ENCODE measurements around the gene RALB. TPM values are rescaled to one million over a fixed set of nuclear protein-coding genes. Genes with fewer than 3 reads are reported as not detected.
"Not testable (repeated sequence)": the region's sequence is repeated elsewhere in the genome, so short reads cannot be mapped to it uniquely, and the experiment has no call there.

The RALB gene
- total RNA-seq, 1 experiment from 2014 or later, result 17.1 TPM

DNA sequence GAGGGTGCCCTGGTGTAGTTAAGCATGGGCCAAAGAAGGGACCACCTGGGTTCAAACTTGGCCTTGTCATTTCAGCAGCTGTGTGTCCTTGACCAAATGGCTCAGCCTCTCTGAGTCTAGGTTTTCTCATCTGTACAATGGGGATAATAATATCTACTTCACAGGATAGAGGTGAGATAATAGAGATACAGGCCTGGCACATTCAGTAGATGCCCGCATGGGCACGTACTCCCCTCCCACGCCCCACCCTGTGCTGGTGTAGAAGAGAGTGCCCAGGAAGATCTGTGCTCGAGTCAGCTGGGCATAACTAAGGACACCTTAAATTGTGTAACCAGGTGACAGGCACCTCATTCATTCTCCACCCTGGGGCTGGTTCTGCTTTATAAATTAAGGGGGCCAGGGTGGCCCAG lies 21.1 kb upstream of the RALB start (continued):
- TF ChIP-seq CREM (CRISPR knock-in tag; IDR thresholded peaks at IDR 0.05), result no peak
- TF ChIP-seq, protein P1, sequence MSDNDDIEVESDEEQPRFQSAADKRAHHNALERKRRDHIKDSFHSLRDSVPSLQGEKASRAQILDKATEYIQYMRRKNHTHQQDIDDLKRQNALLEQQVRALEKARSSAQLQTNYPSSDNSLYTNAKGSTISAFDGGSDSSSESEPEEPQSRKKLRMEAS (CRISPR knock-in tag; IDR thresholded peaks at IDR 0.05), result no peak

DNA sequence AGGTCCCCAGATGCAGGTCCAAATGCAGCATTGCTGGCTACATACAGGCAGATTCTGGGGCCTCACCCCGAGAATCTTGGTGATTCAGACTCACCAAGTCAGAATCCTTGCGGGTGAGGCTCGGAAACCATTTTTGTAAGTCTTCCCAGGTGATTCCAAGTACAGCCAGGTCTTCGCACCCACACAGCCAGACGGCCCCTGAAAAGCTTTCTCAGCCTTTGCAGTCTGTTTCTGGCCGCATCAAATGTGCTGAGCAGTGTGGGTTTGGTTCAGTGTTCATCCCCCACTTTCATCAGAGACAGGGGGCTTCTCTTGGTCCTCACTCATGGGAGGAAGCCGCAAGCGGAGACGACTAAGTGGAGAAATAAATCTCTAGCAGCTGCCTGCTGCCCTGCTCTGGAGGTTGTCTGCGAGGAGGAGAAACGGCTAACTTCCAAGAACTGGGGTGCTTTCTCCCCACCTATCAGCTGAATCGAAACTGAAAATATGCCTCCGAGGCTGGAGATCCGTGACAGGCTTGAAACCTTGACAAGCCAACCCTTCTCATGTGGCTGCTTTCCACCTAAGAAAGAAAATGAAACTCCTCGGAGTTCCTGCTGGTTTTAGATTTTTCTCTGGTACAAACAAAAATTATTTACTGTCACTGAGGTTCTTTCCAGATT lies 20.5 kb upstream of the RALB start:
- H3K36me3 Mint-ChIP-seq, result no peaks in the 10 kb centered on the region
- H3K4me3 Mint-ChIP-seq, result no peak overlapping the region
- TF ChIP-seq EMX1 (CRISPR knock-in tag; IDR thresholded peaks at IDR 0.05), result no peak
- TF ChIP-seq GABPB1 (CRISPR knock-in tag; IDR thresholded peaks at IDR 0.05), result peak; percentile 35; the same call in 1 of the 2 replicates
- no peak for TF ChIP-seq ESRRA (CRISPR knock-in tag; IDR thresholded peaks at IDR 0.05; ENCODE audit: borderline replicate concordance)
- H3K9me3 Mint-ChIP-seq, result peaks cover 3% of the 10 kb centered on the region
- ATAC-seq, result no peak
- DNase-seq (ENCODE audit: low spot score), result no peak
- ChIA-PET CTCF (interaction anchor here (1.2 kb wide), 1 partner anchor 9 kb away, joined by 3 read pairs; the partner anchor contains the start of gene TMEM185B), POLR2A (interaction anchor here (0.6 kb wide), 1 partner anchor 277 kb away, joined by 3 read pairs; no protein-coding TSS in a partner anchor)
- H3K4me1 Mint-ChIP-seq, result no peaks in the 10 kb centered on the region; the same call in 1 of the 2 replicates
- peaks cover 11% of the 10 kb centered on the region; the same call in 1 of the 2 replicates for H3K27me3 Mint-ChIP-seq (ENCODE audit: low read depth)
- no peak overlapping the region for H3K27ac Mint-ChIP-seq

DNA sequence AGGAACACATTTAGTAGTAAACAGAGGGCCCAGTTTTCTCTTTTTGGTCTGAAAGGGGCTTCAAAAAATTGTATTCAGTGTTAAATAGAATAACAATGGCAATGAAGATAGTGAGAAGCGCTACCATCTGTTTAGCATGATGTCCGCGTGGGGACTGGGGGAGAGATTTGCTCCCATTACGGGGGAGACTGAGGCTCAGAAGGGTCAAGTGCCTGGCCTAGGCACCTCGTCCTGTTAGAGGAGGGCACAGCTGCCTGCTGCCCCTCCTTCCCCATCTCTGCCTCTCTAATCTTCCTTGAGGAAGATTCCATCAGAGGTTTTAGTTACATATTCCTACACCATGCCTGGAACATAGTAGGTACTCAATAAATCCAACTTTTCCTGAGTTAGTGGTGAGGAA lies 19.4 kb upstream of the RALB start:
- no peak overlapping the region for H3K4me3 Mint-ChIP-seq
- H3K27me3 Mint-ChIP-seq (ENCODE audit: low read depth), result peaks cover 10% of the 10 kb centered on the region; the same call in 1 of the 2 replicates
- ChIA-PET POLR2A (no interaction called here), CTCF (interaction anchor here (0.6 to 1.2 kb wide), 2 partner anchors 10 to 659 kb away, joined by 3 read pairs; partner anchors contain the start of gene TMEM185B)
- no peak overlapping the region for H3K27ac Mint-ChIP-seq
- no peaks in the 10 kb centered on the region for H3K36me3 Mint-ChIP-seq
- ATAC-seq (no peak), DNase-seq (ENCODE audit: low spot score) (no peak)
- H3K4me1 Mint-ChIP-seq, result peaks cover 9% of the 10 kb centered on the region
- peaks cover 3% of the 10 kb centered on the region for H3K9me3 Mint-ChIP-seq
- TF ChIP-seq, protein P2, sequence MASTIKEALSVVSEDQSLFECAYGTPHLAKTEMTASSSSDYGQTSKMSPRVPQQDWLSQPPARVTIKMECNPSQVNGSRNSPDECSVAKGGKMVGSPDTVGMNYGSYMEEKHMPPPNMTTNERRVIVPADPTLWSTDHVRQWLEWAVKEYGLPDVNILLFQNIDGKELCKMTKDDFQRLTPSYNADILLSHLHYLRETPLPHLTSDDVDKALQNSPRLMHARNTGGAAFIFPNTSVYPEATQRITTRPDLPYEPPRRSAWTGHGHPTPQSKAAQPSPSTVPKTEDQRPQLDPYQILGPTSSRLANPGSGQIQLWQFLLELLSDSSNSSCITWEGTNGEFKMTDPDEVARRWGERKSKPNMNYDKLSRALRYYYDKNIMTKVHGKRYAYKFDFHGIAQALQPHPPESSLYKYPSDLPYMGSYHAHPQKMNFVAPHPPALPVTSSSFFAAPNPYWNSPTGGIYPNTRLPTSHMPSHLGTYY (CRISPR knock-in tag; IDR thresholded peaks at IDR 0.05), result no peak
- TF ChIP-seq ZBTB21 (CRISPR knock-in tag; IDR thresholded peaks at IDR 0.05; ENCODE audit: borderline replicate concordance) (no peak), NFYB (CRISPR knock-in tag; conservative IDR thresholded peaks at IDR 0.05; ENCODE audit: low read depth) (no peak), ZNF671 (CRISPR knock-in tag; IDR thresholded peaks at IDR 0.05) (no peak), CREM (CRISPR knock-in tag; IDR thresholded peaks at IDR 0.05) (no peak), ZNF416 (CRISPR knock-in tag; IDR thresholded peaks at IDR 0.05) (no peak), HMGA2 (CRISPR knock-in tag; IDR thresholded peaks at IDR 0.05) (no peak)
- TF ChIP-seq, protein P3, sequence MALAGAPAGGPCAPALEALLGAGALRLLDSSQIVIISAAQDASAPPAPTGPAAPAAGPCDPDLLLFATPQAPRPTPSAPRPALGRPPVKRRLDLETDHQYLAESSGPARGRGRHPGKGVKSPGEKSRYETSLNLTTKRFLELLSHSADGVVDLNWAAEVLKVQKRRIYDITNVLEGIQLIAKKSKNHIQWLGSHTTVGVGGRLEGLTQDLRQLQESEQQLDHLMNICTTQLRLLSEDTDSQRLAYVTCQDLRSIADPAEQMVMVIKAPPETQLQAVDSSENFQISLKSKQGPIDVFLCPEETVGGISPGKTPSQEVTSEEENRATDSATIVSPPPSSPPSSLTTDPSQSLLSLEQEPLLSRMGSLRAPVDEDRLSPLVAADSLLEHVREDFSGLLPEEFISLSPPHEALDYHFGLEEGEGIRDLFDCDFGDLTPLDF (CRISPR knock-in tag; IDR thresholded peaks at IDR 0.05), result no peak
- TF ChIP-seq, protein P1 (CRISPR knock-in tag; IDR thresholded peaks at IDR 0.05), result no peak

DNA sequence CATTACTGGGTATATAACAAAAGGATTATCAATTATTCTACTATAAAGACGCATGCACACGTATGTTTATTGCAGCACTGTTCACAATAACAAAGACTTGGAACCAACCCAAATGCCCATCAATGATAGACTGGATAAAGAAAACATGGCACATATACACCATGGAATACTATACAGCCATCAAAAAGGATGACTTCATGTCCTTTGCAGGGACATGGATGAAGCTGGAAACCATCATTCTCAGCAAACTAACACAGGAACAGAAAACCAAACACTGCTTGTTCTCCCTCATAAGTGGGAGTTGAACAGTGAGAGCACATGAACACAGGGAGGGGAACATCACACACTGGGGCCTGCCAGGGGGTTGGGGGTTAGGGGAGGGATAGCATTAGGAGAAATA lies 17.5 kb upstream of the RALB start:
- H3K4me3 Mint-ChIP-seq; H3K27ac Mint-ChIP-seq; H3K36me3 Mint-ChIP-seq; POLR2A ChIA-PET; ATAC-seq; H3K9me3 Mint-ChIP-seq; CTCF ChIA-PET; DNase-seq (ENCODE audit: low spot score): not testable (repeated sequence)
- Mint-ChIP-seq H3K27me3 (ENCODE audit: low read depth) (peaks cover 15% of the 10 kb centered on the region), H3K4me1 (peaks cover 23% of the 10 kb centered on the region)

DNA sequence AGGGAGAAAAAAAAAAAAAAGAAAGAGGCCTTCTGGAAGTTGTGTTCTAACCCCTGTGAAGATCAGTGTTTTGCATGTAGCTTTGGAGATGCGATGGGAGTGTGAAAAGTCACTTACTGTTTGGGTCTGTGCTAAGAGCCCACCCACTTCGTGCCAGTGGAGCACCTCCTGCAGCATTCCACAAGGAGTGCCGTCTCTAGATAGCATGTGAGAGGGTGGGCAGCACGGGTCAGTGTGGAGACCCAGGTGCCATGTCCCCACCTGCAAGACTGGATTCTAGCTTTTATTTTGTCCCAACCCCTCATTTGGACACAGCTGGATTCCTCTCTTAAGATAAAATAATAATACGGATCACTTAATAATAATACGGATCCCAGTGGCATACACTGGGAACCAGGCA lies 17.0 kb upstream of the RALB start:
- ATAC-seq (no peak), DNase-seq (ENCODE audit: low spot score) (no peak)
- no peak overlapping the region for H3K4me3 Mint-ChIP-seq
- H3K27ac Mint-ChIP-seq, result no peak overlapping the region
- peaks cover 3% of the 10 kb centered on the region for H3K9me3 Mint-ChIP-seq
- POLR2A ChIA-PET, result no interaction called here
- CTCF ChIA-PET, result interaction anchor here (0.7 kb wide), 1 partner anchor 1945 kb away, joined by 3 read pairs; no protein-coding TSS in a partner anchor
- H3K36me3 Mint-ChIP-seq, result no peaks in the 10 kb centered on the region
- peaks cover 23% of the 10 kb centered on the region for H3K4me1 Mint-ChIP-seq
- peaks cover 15% of the 10 kb centered on the region for H3K27me3 Mint-ChIP-seq (ENCODE audit: low read depth)
- TF ChIP-seq, protein P4, sequence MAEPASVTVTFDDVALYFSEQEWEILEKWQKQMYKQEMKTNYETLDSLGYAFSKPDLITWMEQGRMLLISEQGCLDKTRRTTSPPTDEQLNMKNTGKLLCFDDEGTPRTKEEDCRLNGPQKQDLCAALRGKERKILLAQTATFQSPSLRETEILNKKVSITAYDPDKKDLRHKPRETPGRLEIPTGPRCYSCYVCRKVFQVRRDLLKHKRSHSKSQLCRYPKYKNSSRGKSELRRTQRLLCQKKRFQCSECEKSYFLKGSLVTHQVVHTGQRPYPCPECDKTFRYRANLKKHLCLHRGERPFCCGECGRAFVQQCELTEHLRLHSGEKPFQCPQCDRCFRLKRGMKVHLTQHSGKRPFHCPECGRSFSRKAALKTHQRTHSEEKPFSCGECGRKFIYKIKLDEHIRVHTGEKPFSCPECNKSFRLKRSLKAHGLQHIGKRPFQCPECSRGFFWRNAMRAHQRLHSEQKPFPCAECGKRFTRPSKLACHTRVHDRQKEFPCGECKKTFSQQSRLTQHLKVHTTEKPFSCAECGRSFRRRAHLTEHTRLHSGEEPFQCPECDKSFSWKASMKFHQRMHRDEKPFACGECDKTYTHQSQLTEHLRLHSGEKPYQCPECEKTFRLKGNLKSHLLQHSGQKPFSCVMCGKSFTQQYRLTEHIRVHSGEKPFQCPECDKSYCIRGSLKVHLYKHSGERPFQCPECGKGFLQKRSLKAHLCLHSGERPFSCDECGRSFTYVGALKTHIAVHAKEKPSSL (CRISPR knock-in tag; conservative IDR thresholded peaks at IDR 0.05), result no peak
- TF ChIP-seq ZNF396 (CRISPR knock-in tag; IDR thresholded peaks at IDR 0.05; ENCODE audit: borderline replicate concordance) (no peak), ATF1 (CRISPR knock-in tag; IDR thresholded peaks at IDR 0.05) (no peak)
- TF ChIP-seq, protein P5, sequence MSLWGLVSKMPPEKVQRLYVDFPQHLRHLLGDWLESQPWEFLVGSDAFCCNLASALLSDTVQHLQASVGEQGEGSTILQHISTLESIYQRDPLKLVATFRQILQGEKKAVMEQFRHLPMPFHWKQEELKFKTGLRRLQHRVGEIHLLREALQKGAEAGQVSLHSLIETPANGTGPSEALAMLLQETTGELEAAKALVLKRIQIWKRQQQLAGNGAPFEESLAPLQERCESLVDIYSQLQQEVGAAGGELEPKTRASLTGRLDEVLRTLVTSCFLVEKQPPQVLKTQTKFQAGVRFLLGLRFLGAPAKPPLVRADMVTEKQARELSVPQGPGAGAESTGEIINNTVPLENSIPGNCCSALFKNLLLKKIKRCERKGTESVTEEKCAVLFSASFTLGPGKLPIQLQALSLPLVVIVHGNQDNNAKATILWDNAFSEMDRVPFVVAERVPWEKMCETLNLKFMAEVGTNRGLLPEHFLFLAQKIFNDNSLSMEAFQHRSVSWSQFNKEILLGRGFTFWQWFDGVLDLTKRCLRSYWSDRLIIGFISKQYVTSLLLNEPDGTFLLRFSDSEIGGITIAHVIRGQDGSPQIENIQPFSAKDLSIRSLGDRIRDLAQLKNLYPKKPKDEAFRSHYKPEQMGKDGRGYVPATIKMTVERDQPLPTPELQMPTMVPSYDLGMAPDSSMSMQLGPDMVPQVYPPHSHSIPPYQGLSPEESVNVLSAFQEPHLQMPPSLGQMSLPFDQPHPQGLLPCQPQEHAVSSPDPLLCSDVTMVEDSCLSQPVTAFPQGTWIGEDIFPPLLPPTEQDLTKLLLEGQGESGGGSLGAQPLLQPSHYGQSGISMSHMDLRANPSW (CRISPR knock-in tag; conservative IDR thresholded peaks at IDR 0.05; ENCODE audit: low read depth), result no peak
